Measurements from ENCODE around the gene SEMA5A. TPM values are rescaled to one million over a fixed set of nuclear protein-coding genes. Genes with fewer than 3 reads are reported as not detected.

SEMA5A gene
- total RNA-seq, 1 experiment from 2014 or later = 0.15 TPM

DNA sequence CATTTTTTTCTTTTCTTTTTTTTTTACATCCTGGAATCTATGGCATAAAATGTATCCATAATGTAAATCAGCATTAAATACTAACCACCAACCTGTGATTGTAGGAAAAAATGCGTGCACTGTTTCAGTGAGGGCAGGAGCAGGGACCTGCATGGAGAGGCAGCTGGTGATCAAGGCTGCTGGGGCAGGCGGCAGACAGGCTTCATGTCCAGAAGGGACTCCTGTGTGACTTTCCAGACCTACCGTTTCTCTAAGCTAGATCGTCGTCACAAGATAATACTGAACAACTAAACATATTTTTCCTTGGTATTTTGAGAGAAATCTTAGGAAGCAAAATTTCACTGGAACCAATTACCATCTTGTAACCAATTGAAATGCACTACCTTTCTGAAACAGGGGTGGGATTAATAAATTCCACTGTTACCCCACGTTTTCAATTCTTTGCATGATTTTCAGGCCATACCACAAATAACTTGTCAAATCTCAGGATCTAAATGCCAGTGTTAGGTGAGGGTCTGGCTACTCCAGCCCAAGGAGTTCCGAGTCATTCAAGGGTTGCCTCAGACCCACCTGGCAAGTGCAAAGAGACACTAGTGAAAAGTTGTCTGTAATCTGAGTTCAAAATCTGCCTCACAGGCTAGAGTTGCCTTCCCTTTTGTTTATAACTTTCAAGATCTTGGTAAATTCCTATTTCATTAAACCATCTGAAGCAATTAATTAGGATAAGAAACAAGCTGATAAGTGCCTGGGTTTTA is 198.2 kb downstream of the SEMA5A start:
- Histone ChIP-seq H3K9me3 (ENCODE audit: control insufficient read depth, insufficient read depth, low read depth, low read length) (no peaks in the 10 kb centered on the region), H3K4me3 (ENCODE audit: low read depth in 2 of 2, low read length in 2 of 2) (no peak overlapping the region), H3K27me3 (ENCODE audit: control insufficient read depth, insufficient read depth, low read length) (no peaks in the 10 kb centered on the region), H3K36me3 (ENCODE audit: control insufficient read depth, insufficient read depth, low read length) (no peaks in the 10 kb centered on the region), H3K27ac (ENCODE audit: low read length) (no peak overlapping the region), H3K4me1 (ENCODE audit: control insufficient read depth, insufficient read depth, low read length) (no peaks in the 10 kb centered on the region)
- ChIA-PET POLR2A (no interaction called here), CTCF (no interaction called here)
- intact Hi-C loops (cut with micrococcal nuclease; ENCODE audit: unreplicated experiment) = no loop called here
- no peak for ATAC-seq
- DNase-seq (ENCODE audit: low read depth, low spot score) = no peak
- no TSS peak for BruUV-seq (replicated peaks)
- in situ Hi-C loops (cut with HindIII; ENCODE audit: low pct_unique_long_range_greater_than_20kb, low sequenced_read_pairs) = no loop called here
- no peak for TF ChIP-seq POLR2AphosphoS5 (IDR thresholded peaks at IDR 0.05; ENCODE audit: low read depth, low read length)
- no peak for TF ChIP-seq SIN3A (IDR thresholded peaks at IDR 0.05; ENCODE audit: borderline replicate concordance, insufficient read depth, low read depth, low read length)
- TF ChIP-seq, protein P1, sequence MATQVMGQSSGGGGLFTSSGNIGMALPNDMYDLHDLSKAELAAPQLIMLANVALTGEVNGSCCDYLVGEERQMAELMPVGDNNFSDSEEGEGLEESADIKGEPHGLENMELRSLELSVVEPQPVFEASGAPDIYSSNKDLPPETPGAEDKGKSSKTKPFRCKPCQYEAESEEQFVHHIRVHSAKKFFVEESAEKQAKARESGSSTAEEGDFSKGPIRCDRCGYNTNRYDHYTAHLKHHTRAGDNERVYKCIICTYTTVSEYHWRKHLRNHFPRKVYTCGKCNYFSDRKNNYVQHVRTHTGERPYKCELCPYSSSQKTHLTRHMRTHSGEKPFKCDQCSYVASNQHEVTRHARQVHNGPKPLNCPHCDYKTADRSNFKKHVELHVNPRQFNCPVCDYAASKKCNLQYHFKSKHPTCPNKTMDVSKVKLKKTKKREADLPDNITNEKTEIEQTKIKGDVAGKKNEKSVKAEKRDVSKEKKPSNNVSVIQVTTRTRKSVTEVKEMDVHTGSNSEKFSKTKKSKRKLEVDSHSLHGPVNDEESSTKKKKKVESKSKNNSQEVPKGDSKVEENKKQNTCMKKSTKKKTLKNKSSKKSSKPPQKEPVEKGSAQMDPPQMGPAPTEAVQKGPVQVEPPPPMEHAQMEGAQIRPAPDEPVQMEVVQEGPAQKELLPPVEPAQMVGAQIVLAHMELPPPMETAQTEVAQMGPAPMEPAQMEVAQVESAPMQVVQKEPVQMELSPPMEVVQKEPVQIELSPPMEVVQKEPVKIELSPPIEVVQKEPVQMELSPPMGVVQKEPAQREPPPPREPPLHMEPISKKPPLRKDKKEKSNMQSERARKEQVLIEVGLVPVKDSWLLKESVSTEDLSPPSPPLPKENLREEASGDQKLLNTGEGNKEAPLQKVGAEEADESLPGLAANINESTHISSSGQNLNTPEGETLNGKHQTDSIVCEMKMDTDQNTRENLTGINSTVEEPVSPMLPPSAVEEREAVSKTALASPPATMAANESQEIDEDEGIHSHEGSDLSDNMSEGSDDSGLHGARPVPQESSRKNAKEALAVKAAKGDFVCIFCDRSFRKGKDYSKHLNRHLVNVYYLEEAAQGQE (IDR thresholded peaks at IDR 0.05; ENCODE audit: insufficient read depth in 1 of 2, low read depth in 2 of 2, low read length in 1 of 2) = no peak
- TF ChIP-seq TCF7L2 (IDR thresholded peaks at IDR 0.05; ENCODE audit: low read depth, low read length) = no peak
- TF ChIP-seq, protein P2, sequence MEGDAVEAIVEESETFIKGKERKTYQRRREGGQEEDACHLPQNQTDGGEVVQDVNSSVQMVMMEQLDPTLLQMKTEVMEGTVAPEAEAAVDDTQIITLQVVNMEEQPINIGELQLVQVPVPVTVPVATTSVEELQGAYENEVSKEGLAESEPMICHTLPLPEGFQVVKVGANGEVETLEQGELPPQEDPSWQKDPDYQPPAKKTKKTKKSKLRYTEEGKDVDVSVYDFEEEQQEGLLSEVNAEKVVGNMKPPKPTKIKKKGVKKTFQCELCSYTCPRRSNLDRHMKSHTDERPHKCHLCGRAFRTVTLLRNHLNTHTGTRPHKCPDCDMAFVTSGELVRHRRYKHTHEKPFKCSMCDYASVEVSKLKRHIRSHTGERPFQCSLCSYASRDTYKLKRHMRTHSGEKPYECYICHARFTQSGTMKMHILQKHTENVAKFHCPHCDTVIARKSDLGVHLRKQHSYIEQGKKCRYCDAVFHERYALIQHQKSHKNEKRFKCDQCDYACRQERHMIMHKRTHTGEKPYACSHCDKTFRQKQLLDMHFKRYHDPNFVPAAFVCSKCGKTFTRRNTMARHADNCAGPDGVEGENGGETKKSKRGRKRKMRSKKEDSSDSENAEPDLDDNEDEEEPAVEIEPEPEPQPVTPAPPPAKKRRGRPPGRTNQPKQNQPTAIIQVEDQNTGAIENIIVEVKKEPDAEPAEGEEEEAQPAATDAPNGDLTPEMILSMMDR (IDR thresholded peaks at IDR 0.05) = no peak

DNA sequence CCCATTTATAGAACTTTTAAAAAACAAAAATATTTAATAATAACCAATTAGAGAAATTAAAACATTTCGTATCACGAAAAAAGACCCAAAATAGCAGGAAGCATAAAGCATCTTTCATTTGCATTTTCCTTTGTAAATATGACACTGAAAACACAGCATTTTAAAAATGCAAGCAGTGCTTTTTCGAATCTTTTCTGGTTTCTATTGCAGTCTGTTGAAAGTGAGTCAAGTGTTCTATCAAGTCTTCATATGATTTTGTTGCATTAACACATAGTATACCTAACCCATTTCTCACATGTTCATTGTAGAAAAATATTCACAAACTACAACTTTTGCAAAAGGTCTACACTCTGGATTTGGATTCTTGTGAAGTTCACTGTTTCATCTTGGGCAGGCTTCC is 198.8 kb downstream of the SEMA5A start:
- H3K27me3 ChIP-seq (ENCODE audit: control insufficient read depth, insufficient read depth, low read length) = no peaks in the 10 kb centered on the region
- no peak for DNase-seq (ENCODE audit: low read depth, low spot score)
- TF ChIP-seq SIN3A (IDR thresholded peaks at IDR 0.05; ENCODE audit: borderline replicate concordance, insufficient read depth, low read depth, low read length) (no peak), POLR2AphosphoS5 (IDR thresholded peaks at IDR 0.05; ENCODE audit: low read depth, low read length) (no peak), TCF7L2 (IDR thresholded peaks at IDR 0.05; ENCODE audit: low read depth, low read length) (no peak)
- TF ChIP-seq, protein P2 (IDR thresholded peaks at IDR 0.05) = no peak
- TF ChIP-seq, protein P1 (IDR thresholded peaks at IDR 0.05; ENCODE audit: insufficient read depth in 1 of 2, low read depth in 2 of 2, low read length in 1 of 2) = no peak
- H3K4me1 ChIP-seq (ENCODE audit: control insufficient read depth, insufficient read depth, low read length) = no peaks in the 10 kb centered on the region
- no peaks in the 10 kb centered on the region for H3K36me3 ChIP-seq (ENCODE audit: control insufficient read depth, insufficient read depth, low read length)
- H3K27ac ChIP-seq (ENCODE audit: low read length) = no peak overlapping the region
- no peak overlapping the region for H3K4me3 ChIP-seq (ENCODE audit: low read depth in 2 of 2, low read length in 2 of 2)
- H3K9me3 ChIP-seq (ENCODE audit: control insufficient read depth, insufficient read depth, low read depth, low read length) = no peaks in the 10 kb centered on the region
- ChIA-PET CTCF (no interaction called here), POLR2A (no interaction called here)
- BruUV-seq (replicated peaks) = no TSS peak
- in situ Hi-C loops (cut with HindIII; ENCODE audit: low pct_unique_long_range_greater_than_20kb, low sequenced_read_pairs) = no loop called here
- intact Hi-C loops (cut with micrococcal nuclease; ENCODE audit: unreplicated experiment) = no loop called here
- ATAC-seq = no peak
